ENCODE data around the gene C10orf90. TPM values are rescaled to one million over a fixed set of nuclear protein-coding genes. Genes with fewer than 3 reads are reported as not detected.
"Not testable (repeated sequence)": the region's sequence is repeated elsewhere in the genome, so short reads cannot be mapped to it uniquely, and the experiment has no call there.

Gene C10orf90
- total RNA-seq, 1 donor from 2014 or later: 1.2 TPM

DNA sequence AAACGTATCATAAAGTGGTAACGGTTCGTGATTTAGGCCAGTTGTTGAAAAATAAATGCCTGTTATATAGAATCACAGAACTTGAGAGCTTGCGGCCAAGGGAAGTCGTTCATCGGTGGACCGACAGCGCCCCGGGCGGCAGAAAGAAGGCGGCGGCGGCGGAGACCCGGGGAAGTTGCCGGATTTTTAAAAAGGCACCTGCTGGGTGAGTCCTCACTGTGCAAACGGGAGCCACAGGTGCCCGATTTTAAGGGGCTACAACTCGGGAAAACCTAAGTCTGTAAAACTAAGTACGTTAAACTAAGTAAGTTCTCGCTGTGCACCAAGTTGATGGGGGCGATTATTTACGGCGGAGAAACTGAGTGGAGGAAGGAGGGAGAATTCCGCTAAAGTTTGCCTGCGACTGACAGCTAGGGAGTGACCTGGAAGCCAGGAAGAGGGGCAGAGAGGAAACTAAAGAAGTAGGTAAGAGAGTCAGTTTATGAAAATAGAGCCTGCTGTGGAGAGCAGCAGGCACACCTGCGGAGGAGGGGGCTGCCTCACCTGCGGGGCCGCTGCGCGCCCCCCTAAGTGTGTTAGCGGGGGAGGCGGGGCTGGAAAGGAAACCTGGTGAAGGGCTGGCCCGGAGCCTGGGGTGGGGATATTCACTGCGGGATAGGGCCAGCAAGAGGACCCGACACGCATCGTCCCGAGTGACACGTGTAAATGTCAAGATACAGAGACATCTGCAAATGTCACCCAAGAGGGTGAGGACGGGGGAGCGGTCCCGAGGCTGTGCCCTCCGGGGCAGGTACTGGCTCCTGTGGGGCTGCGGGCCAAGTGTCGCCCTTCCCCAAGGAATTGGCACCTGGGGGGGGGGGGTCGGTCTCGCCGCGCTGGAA lies 283.2 kb downstream of the C10orf90 start:
- peak; percentile 49 for DNase-seq

DNA sequence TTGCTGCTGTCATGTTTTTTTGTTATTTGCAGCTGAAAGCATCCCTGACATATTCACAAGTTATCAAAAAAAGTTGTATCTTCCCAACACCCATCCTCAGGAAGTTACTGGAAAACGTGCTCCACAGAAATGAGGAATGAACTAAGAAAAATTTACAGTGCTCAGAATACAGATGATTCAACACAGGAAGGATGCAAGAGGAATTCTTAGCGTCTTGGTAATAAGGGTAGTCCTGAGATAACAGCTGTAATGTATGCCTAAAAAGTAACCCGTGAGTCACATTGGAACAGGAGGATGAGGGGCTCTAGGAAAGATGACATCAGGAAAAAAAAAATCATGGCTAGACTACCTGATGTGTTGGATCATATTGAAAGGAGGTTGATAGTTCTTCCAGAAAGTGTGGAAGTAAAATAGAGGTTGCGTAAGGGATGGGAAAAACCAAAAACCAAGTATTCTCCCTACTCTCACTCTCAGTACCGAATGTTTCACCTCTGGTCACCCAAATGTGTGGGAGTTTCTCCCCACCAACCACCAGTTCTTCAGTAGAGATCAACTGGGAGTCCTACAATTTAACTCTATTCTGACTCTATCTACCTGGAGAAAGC lies 286.1 kb downstream of the C10orf90 start:
- DNase-seq: no peak

DNA sequence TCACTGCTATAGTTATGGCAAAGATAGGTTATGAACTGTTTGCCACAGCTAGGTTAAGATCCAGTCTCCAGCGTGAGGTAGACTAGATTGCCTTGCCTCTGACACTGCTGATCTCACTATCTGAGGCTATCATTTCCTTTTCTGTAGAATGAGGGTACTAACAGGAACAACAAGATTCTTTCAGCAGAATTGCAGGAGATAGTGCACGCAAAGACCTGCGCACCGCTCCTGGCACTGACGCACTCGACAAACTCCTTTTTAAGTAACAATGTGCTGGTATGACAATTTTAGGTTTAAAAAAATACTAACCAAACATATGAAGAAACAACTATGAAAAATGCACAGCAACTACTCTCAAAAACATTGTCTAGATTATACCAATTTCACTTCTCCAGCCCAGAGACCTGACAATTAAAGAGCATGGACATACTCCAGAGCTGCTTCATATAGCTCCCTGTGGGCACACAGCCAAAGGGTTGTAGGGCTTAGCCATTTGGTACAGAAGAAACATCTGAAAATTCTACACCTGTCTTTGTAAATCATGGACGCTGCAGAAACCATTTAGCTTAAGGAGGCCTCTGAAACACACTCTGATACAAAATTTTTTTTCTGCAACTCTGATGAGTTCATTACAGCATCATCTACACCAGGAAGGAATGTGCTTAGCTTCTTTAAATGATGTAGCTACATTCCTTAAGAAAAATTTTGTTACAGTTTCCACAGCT lies 290.0 kb downstream of the C10orf90 start:
- no peak for DNase-seq

DNA sequence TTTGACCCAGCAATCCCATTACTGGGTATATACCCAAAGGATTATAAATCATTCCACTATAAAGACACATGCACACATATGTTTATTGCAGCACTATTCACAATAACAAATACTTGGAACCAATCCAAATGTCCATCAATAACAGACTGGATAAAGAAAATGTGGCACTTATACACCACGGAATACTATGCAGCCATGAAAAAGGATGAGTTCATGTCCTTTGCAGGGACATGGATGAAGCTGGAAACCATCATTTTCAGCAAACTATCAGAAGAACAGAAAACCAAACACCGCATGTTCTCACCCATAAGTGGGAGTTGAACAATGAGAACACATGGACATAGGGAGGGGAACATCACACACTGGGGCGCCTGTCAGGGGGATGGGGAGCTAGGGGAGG lies 291.3 kb downstream of the C10orf90 start:
- not testable (repeated sequence) for DNase-seq

DNA sequence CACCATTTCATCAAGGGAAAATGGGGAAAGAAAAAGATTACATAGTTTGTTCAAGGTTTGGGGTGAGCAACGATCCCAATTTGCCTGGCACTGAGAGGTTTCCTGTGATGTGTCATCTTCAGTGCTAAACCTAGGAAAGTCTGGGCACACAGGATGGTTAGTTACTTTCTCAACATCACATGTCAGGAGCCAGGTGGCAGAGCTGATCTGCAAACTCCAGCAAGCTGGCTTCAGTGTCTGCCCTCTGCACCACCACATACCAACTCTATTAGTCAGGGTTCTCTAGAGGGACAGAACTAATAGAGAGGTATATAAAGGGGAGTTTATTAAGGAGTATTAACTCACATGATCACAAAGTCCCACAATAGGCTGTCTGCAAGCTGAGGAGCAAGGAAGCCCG lies 293.5 kb downstream of the C10orf90 start:
- no peak for DNase-seq

DNA sequence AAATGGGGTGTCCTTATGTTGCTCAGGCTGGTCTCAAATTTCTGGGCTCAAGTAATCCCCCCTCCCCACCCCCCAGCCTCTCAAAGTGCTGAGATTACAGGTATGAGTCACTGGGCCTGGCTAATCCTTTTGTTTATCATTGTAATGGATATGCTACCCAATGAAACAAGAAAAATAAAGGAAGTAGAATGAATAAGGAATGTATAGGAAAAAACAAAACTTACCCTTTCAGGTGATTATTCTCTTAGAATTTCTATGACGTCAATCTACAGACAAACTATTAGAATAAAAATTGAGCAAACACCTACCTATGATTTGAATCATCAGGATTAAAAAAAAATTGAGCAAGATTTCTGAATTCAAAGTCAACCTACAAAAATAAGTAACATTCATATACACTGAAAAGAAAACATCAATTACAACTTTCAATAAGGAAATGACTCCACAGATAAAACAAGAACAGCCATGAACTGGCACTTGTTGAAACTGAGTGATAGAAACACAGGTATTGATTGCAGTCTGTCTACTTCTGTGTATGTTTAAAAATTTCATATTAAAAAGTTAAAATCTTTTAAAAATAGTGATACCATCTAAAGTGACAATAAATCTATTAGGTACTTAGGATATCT lies 294.5 kb downstream of the C10orf90 start:
- no peak for DNase-seq

DNA sequence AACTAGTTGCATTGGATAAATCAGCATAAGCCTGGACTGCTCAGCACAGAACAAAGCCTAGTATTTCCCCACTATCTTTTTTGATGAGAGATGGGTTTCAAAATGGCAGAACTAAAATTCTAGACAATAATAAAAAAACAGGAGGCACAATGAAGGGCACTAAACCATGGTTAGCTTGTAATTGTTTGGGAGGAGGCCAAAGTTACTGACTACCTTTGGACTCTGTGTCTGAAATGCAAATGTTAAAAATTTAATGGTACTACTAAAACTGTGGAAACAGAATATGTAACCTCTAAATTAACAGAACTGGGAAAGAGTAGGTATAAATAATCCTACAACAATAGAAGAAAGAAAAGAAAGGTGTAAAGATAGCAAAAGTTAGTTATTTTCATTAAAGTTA lies 295.2 kb downstream of the C10orf90 start:
- DNase-seq: no peak

Other genes with a start within 250 kb of the C10orf90 start
- 80.8 TPM for gene DOCK1, start 234.7 kb upstream of the C10orf90 start, total RNA-seq

All from skin of body (tissue), 2 donors.